Esophagus muscularis mucosa (tissue), 4 donors: ENCODE data around the gene EVL.

Experiments used
- CTCF ChIP-seq, 3 experiments: fragments of 200-600 bp in 2 of 3; fragments of 450-650 bp in 1 of 3; sonication (generic) in 2 of 3; IDR thresholded peaks; one replicate each; pipeline ENCODE4 v1.5.1; 2017 to 2019; ENCODE audit warnings: antibody characterized with exemption in 3 of 3, mild to moderate bottlenecking in 2 of 3, moderate library complexity in 1 of 3
- EP300 ChIP-seq: sonication (generic); formaldehyde crosslinking; IDR thresholded peaks from one replicate; pipeline ENCODE4 v1.6.1; 2017; ENCODE audit warnings: antibody characterized with exemption
- POLR2A ChIP-seq: fragments of 450-650 bp; IDR thresholded peaks from one replicate; pipeline ENCODE4 v1.6.1; 2017; ENCODE audit warnings: antibody characterized with exemption, moderate library complexity, mild to moderate bottlenecking, low read depth
- POLR2AphosphoS5 ChIP-seq, 2 donors: sonication (generic); formaldehyde crosslinking; IDR thresholded peaks; one replicate each; pipeline ENCODE4 v1.6.1; 2017; ENCODE audit warnings: antibody characterized with exemption in 2 of 2

GRCh38 chr14:100176811-100177327, 111.6 kb downstream of the EVL start:
- TF ChIP-seq EP300 (no peak), CTCF (IDR thresholded peaks at IDR 0.05) (no peak), POLR2A (no peak), POLR2AphosphoS5 (IDR thresholded peaks at IDR 0.05) (no peak)
